ENCODE measurements around the gene RPL4.

Gene RPL4

DNA sequence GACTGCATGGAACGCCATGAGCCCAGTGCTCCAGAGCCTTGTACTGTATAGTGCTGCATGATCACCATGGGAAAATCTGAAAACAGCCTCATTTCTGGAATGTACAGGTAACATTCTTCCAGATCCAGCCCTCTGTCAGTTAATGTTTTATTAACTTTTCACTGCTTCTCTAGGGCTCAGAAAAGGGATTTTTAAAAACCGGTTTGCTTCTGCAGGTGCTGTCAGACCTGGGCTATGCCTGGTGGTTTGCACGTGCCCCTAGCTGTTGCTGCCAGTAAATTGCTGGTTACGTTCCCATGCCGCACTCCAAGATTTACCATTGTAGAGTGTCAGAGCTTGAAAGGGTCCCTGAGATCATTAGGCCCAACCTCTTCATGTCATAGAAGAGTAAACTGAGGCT, 16.1 kb downstream of the RPL4 start:
- no peak for DNase-seq (ENCODE audit: extremely low read depth, low read depth)
- TF ChIP-seq CTCF (IDR thresholded peaks at IDR 0.05; ENCODE audit: low read depth, low read length): no peak

DNA sequence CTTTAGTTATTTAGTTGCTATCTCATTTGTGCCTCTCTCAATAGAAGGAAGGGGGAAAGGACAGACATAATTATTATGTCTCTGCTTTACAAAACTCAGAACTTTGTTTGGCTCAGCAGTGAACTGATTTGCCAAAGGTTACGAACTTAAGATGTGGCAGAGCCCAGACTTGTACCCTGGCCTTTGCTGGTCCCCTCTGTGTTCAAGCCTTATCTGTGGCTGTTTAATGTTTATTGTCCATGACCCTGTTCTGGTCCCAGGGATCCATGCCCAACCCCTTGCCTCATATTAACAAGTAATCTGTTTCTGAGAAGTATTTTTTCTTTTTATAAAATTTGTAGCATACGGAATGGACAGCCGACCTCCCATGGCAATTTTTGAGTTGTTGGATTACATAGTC, 17.8 kb downstream of the RPL4 start:
- DNase-seq (ENCODE audit: extremely low read depth, low read depth): no peak

GRCh38 chr15:66484539-66485112, 20.0 kb downstream of the RPL4 start:
- no peak for DNase-seq (ENCODE audit: extremely low read depth, low read depth)
- TF ChIP-seq CTCF (IDR thresholded peaks at IDR 0.05; ENCODE audit: low read depth, low read length): no peak

More for the DNA sequence above, 17.8 kb downstream of the RPL4 start:
- no peak for TF ChIP-seq CTCF (IDR thresholded peaks at IDR 0.05; ENCODE audit: low read depth, low read length)

GRCh38 chr15:66483131-66483566, 21.5 kb downstream of the RPL4 start:
- DNase-seq (ENCODE audit: extremely low read depth, low read depth): no peak
- no peak for TF ChIP-seq CTCF (IDR thresholded peaks at IDR 0.05; ENCODE audit: low read depth, low read length)

DNA sequence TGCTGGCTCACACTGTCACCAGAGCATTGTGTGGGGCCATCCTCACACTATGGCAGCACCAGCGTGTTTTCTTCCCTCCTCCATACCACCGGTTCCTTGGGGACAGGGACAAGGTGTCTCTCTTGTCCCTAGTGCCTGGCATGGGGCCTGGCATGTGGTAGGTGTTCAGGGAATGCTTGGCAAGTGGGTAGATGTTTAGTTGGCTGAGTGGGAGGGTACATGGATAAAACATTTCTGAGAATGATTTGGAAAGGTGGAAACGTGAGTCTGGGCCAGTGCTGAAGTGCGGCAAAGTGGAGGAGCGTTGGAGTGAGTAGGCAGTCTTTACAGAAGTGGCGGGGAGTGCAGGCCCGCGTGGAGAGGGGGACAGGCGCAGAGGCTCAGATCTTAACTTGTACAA, 22.1 kb downstream of the RPL4 start:
- no peak for DNase-seq (ENCODE audit: extremely low read depth, low read depth)
- TF ChIP-seq CTCF (IDR thresholded peaks at IDR 0.05; ENCODE audit: low read depth, low read length): no peak

GRCh38 chr15:66481107-66481856, 23.4 kb downstream of the RPL4 start:
- DNase-seq (ENCODE audit: extremely low read depth, low read depth): no peak
- TF ChIP-seq CTCF (IDR thresholded peaks at IDR 0.05; ENCODE audit: low read depth, low read length): no peak

- TF ChIP-seq CTCF (IDR thresholded peaks at IDR 0.05; ENCODE audit: low read depth, low read length): no peak
- no peak for DNase-seq (ENCODE audit: extremely low read depth, low read depth)
Measured at GRCh38 chr15:66480267-66480666, 24.4 kb downstream of the RPL4 start.

Data from AG09319 (cell line).